ENCODE data around the gene TESMIN.

Gene TESMIN

GRCh38 chr11:68761801-68762200 lies 10.5 kb upstream of the TESMIN start:
- no peak for DNase-seq

DNA sequence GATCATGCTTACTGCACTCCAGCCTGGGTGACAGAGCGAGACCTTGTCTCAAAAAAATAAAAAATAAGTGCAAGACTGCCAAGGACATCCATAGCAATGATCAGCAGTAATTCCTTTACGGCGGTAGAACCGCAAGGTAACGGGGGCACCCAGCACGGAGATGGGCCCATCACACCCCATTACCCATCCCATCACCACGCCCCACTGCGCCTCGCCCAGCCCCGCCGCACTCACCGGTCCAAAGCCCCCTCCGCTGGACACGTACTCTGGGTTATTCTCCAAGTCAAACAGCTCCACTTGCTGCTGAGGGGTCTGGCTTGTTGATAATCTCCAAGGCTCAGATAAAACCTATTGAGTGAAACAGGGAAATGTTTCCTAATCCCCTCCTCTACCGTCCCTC lies 8.7 kb upstream of the TESMIN start:
- DNase-seq = no peak

- DNase-seq = no peak
These were observed 6.4 kb upstream of the TESMIN start for GRCh38 chr11:68757711-68758110.

GRCh38 chr11:68756171-68756766 lies 4.9 kb upstream of the TESMIN start:
- DNase-seq = no peak

- DNase-seq = no peak
These were observed 2.0 kb upstream of the TESMIN start for GRCh38 chr11:68753300-68753699.

GRCh38 chr11:68751004-68751325 lies 355 bp downstream of the TESMIN start:
- no peak for DNase-seq

GRCh38 chr11:68750195-68751003 lies 921 bp downstream of the TESMIN start:
- no peak for DNase-seq

DNA sequence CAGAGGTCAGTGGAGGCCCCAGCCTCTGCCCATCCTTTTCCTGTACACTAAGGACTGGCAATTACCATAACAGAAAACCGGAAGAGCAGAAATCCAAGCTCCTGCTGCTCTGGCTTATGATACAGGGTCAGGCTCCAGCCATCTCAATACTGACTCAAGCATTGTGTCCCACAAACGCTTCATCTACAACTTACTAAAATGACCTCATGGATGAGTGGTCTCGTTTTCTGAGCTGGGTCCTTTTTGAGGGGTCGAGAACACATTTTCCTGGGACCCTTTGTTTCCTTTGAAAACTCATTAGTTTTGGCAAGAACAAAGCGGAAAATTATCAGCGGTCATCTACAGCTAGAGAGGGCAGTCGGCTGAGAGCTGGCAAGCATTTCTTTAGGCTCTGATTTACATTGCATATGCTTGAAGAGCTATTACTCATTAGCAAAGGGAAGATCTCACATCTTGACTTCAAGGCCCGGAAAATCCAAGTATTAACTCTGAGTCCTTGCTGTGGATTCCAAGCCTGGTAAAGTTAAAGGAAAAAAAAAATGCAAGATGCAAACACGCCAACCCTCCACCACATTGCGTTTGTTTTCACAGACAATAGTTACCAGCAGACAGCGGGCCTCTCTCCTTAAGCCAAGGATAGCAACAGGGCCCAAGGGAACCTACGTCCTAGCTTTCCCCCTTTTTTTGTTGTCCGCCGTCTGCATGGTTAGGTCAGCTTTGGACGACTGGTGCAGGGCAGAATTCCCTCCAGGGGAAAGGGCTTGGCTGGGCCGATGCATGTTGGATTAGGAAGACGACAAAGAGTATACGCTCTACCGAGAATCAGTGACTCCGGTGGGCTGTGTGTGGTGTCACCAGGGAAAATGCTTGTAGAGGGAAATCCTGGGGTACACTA lies 1.8 kb downstream of the TESMIN start:
- no peak for DNase-seq

GRCh38 chr11:68748061-68748460 lies 3.3 kb downstream of the TESMIN start:
- no peak for DNase-seq

- no peak for DNase-seq
These were observed 7.8 kb downstream of the TESMIN start for GRCh38 chr11:68743539-68743938.

DNA sequence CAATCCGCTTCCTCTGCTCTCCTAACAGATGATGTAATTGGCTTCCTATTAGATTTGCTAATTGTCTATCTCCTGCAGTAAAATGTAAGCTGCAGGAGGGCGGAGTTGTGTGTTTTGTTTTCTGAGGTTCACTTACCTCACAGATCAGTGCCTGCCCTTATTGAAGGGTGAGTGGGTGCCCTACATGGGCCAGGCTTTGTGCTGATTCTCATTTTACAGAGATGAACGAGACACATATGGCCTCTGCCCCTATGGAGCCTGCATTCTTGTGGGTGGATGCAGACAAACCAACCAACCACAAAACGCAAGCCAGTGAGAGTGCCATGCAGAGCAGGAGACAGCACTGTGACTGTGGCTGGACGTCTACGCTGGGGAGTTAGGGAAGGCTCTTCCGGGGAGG lies 9.9 kb downstream of the TESMIN start:
- DNase-seq = no peak

DNA sequence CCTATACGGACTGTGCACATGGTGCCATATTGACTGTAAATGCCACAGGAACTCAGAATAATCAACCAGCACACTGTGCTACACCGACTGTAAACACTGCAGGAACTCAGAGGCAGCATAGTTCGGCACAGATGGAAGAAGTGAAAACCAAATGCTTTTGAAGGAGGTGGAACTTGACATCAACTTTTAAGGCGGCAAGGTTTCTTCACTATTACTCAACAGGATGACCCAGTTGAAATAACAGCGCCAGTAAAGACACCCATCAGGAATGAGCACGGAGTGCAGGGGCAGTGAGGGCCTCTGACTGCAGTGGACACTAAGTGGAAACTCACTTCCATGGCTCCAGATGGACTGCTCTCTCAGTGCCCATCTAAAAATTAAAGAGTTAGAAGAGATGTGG lies 15.7 kb downstream of the TESMIN start:
- DNase-seq = no peak

DNA sequence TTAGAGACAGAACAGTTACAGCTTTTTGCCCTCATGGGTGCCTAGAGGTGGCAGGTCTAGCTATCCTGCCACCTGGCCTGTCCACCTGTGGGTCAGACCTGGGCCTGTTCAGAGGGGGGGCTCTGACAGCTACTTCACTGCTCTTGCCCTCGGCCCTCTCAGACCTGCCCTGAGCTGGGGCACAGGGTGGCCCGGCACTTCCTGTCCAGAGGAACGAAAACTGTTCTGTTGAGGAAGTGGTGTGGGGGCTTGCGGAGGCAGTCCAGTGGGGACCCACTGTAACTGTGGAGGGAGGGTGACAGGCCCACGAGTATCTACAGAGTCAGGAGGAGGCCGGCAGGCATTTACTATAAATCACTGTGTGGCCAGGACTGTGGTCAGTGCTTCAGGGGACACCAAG lies 16.2 kb downstream of the TESMIN start:
- DNase-seq = no peak

DNA sequence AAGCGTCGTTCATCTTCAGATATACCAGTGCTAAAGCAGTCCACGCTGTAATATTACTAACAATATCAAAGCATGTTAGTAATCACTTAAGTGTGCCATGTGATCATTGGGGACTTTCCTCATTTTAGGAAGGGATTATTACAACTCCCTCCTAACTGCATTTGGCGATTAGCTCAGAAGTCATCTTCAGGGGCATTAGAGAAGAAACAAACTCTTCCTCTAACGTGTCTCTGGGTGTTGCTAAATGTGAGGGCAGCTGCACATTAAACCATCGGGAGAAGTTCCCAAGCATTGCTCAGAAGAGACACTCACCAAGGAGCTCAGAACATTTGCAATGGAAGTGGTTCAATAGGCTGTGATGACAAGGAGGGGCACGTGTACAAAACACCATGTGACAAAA lies 17.2 kb downstream of the TESMIN start:
- no peak for DNase-seq

DNA sequence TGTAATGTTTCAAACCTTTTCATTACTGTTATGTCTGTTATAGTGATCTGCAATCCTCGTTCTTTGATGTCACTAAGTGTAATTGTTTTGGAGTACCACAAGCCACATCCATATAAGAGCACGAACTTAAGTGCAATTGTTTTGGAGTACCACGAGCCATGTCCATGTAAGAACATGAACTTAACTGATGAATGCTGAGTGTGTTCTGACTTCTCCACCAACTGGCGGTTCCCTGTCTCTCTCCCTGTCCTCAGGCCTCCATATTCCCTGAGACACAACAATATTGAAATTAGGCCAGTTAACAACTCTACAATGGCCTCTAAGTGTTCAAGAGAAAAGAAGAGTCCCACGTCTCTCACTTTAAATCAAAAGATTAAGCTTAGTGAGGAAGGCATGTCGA lies 23.5 kb downstream of the TESMIN start:
- DNase-seq = no peak

DNA sequence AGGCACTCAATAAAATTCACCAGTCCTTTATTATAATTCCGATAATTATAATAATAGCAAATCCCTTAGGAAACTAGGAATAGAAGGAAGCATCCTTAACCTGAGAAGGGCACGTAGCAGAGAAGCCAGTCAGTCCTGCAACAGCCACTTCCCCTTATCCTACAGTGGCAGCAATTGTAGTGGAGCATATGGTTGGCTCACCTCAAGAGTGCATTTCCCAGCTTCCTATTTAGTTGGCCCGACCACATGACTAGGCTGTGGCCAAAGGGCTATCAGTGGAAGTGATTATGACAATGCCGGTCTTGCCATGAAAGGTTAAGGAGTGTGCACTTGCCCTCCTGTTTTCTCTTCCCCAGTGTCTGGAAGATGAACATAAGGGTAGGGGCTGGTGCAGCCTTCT lies 27.0 kb downstream of the TESMIN start:
- DNase-seq = no peak

DNA sequence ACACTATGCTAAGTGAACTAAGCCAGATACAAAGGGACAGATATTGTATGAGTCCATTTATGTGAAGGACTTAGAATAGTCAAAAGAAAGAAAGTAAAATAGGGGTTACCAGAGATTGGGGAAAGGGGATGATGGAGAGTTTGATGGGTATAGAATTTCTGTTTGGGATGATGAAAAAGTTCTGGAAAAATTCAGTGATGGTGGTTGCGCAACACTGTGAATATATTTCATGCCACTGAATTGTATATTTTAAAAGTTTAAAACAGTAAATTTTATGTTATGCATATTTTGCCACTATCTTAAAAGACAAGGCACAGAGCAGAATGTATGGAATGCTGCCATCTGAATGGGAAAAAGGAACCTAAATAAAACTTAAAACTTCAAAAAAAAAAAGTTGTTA lies 29.2 kb downstream of the TESMIN start:
- DNase-seq = no peak

GRCh38 chr11:68721075-68721474 lies 30.2 kb downstream of the TESMIN start:
- DNase-seq = no peak

- DNase-seq = no peak
These were observed 35.7 kb downstream of the TESMIN start for GRCh38 chr11:68715456-68716122.

DNA sequence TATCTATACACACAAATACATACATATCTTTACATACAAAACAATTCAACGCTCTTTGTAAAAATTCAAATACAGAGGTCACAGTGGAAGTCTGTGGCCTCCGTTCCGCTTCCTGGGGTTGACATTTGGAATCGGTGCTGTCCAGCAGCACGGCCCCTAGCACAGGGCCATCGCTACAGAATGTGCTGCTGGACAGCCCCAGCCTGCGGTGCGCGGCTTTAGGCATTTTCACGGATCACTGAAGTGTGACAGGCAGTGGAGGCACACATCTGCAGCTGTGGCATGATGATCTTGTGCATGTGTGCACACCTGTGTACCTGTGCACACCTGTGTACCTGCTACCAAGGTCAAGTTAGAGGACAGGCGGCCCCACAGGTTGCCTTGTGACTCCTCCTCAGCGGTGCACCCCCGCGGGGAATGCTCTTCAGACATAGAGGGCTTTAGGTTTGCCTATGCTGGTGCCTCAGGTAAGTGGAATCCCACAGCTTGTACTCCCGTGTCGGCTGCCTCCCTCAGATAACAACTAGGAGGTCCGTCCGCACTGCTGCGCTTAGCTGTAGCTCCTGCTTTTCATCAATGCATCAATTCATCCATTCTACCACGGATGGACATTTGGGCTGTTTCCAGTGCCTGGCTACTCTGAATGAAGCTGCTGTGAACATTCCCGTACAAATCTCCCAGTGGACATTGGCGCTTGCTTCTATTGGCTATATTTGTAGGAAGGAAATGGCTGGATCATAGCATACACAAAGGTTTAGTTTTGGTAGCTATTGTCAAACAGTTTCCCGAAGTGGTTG lies 37.1 kb downstream of the TESMIN start:
- no peak for DNase-seq

GRCh38 chr11:68711114-68711513 lies 40.2 kb downstream of the TESMIN start:
- DNase-seq = no peak

DNA sequence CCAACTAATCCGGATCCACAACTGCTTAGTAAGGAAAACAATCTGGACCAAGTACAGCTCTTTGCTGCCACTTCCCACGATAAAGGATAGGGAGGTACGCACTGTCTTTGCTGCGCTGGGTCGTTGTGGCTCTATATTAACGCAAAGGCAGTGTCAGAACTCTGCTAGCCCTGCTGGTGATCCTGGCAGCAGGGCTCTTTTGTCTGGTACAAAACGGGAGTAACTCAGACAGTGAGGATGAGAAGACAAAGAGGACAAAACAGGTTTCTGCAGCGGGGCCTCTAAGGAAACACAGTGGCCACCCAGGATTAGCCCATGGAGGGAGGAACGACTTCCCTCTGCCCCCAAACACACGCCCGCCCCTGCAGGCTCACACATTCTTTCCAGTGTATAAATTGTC lies 40.9 kb downstream of the TESMIN start:
- no peak for DNase-seq

- no peak for DNase-seq
These were observed 42.3 kb downstream of the TESMIN start for GRCh38 chr11:68709062-68709461.
